Measurements from ENCODE around the gene SMIM3.

DNA sequence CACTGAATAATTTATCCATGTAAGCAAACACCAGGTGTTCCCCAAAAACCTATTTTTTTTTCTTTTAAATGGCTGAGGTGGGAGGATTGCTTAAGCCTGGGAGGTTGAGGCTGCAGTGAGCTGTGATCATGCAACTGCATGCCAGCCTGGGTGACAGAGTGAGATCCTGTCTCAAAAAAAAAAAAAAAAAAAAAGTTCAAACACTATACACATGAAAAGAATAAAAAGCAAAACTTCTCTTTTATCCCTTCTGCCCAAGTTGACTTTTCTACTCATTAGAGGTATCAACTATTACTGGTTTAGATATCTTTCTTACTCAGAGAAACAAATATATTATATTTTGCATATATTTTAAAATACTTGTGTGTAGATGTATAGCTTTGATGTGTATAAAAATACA, 37.6 kb upstream of the SMIM3 start:
- TF ChIP-seq, protein P1, sequence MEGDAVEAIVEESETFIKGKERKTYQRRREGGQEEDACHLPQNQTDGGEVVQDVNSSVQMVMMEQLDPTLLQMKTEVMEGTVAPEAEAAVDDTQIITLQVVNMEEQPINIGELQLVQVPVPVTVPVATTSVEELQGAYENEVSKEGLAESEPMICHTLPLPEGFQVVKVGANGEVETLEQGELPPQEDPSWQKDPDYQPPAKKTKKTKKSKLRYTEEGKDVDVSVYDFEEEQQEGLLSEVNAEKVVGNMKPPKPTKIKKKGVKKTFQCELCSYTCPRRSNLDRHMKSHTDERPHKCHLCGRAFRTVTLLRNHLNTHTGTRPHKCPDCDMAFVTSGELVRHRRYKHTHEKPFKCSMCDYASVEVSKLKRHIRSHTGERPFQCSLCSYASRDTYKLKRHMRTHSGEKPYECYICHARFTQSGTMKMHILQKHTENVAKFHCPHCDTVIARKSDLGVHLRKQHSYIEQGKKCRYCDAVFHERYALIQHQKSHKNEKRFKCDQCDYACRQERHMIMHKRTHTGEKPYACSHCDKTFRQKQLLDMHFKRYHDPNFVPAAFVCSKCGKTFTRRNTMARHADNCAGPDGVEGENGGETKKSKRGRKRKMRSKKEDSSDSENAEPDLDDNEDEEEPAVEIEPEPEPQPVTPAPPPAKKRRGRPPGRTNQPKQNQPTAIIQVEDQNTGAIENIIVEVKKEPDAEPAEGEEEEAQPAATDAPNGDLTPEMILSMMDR (IDR thresholded peaks at IDR 0.05), result no peak
- TF ChIP-seq POLR2A (IDR thresholded peaks at IDR 0.05), result no peak

Data from adrenal gland (tissue), 5 donors.